Amygdala (tissue), 56 donors: Measurements from ENCODE around the gene TIAL1.
"Not testable (repeated sequence)": the region's sequence is repeated elsewhere in the genome, so short reads cannot be mapped to it uniquely, and the experiment has no call there.

Source experiments
- DNase-seq, 56 donors: peaks; one replicate each; lab custom pipeline; 2025; lab: John Stamatoyannopoulos, UW

The TIAL1 gene

GRCh38 chr10:119596537-119597404, at the start of gene TIAL1:
TIAL1 (minus strand) TSS chr10:119596964; CDS start chr10:119596465, 499 bp downstream.
- DNase-seq, result peak; percentile 73 to 100 (median 98)

GRCh38 chr10:119644994-119645393, 48.2 kb upstream of the TIAL1 start:
- no peak for DNase-seq

- peak in 3 of 56 donors; percentile 13 to 29 (median 20) for DNase-seq
These were observed 47.5 kb upstream of the TIAL1 start for GRCh38 chr10:119644205-119644814.

- no peak for DNase-seq
These were observed 46.8 kb upstream of the TIAL1 start for GRCh38 chr10:119643306-119644204.

GRCh38 chr10:119642556-119643111, 45.9 kb upstream of the TIAL1 start:
- DNase-seq, result no peak

GRCh38 chr10:119640875-119641526, 44.2 kb upstream of the TIAL1 start:
- DNase-seq, result no peak

GRCh38 chr10:119640384-119640783, 43.6 kb upstream of the TIAL1 start:
- DNase-seq, result no peak

- DNase-seq, result no peak
These were observed 42.2 kb upstream of the TIAL1 start for GRCh38 chr10:119638982-119639381.

- DNase-seq, result no peak
These were observed 40.9 kb upstream of the TIAL1 start for GRCh38 chr10:119637631-119638030.

GRCh38 chr10:119634219-119634544, 37.4 kb upstream of the TIAL1 start:
- DNase-seq, result peak in 14 of 56 donors; percentile 3 to 48 (median 21)

GRCh38 chr10:119633538-119634218, 36.9 kb upstream of the TIAL1 start:
- no peak for DNase-seq

GRCh38 chr10:119630300-119630699, 33.5 kb upstream of the TIAL1 start:
- DNase-seq, result no peak

- DNase-seq, result no peak
These were observed 29.0 kb upstream of the TIAL1 start for GRCh38 chr10:119625570-119626280.

- DNase-seq, result no peak
These were observed 24.3 kb upstream of the TIAL1 start for GRCh38 chr10:119621078-119621384.

GRCh38 chr10:119620241-119621077, 23.7 kb upstream of the TIAL1 start:
- DNase-seq, result peak in 3 of 56 donors; percentile 6 to 19 (median 8)

- not testable (repeated sequence) for DNase-seq
These were observed 23.0 kb upstream of the TIAL1 start for GRCh38 chr10:119619811-119620210.

GRCh38 chr10:119619215-119619614, 22.5 kb upstream of the TIAL1 start:
- DNase-seq, result no peak
